B cell (primary cell): ENCODE measurements around the gene EXOC3. TPM values are rescaled to one million over a fixed set of nuclear protein-coding genes. Genes with fewer than 3 reads are reported as not detected.

ENCODE experiments used
- ATAC-seq: fragments of 200-7000 bp; cut with Tn5 transposase; one replicate; pipeline ENCODE4 v1.10.0; 2021; ENCODE audit warnings: low read depth, mild to moderate bottlenecking, moderate number of reproducible peaks, moderate library complexity
- CTCF ChIA-PET: fragments of 350-600 bp; sonication (Branson Sonifier 250); formaldehyde crosslinking; loops from one replicate; lab custom pipeline; 2021; ENCODE audit warnings: antibody characterized with exemption, inconsistent platforms; lab: Charles Lee
- POLR2A ChIA-PET: fragments of 350-600 bp; sonication (Branson Sonifier 250); formaldehyde crosslinking; loops from one replicate; lab custom pipeline; 2021; ENCODE audit warnings: antibody characterized with exemption; lab: Charles Lee
- DNase-seq: peaks from one replicate; pipeline ENCODE4 v3.0.0; 2013
- H2AFZ ChIP-seq: 2 replicates; pipeline ENCODE4 v1.6.1; 2012; ENCODE audit warnings: mild to moderate bottlenecking, low read depth, low read length; ENCODE audit not compliant: insufficient read depth, poor library complexity, severe bottlenecking
- H3K27ac ChIP-seq, 2 donors: 1 replicate in 1 of 2; 2 replicates in 1 of 2; pipeline ENCODE4 v1.5.1; 2012 to 2013; ENCODE audit warnings: low read length in 2 of 2, mild to moderate bottlenecking in 2 of 2, moderate library complexity in 1 of 2
- H3K27me3 ChIP-seq, 4 experiments: fragments of 200-600 bp in 1 of 4; sonication (generic) in 1 of 4; replicated peaks in 1 of 4; 1 replicate in 2 of 4; 2 replicates in 2 of 4; pipeline versions ENCODE4 v1.6.1 to v1.7.0; 2013 to 2016; ENCODE audit warnings: low read length in 3 of 4, mild to moderate bottlenecking in 2 of 4, mixed read lengths in 1 of 4, moderate library complexity in 1 of 4; ENCODE audit not compliant: insufficient read depth in 4 of 4, control insufficient read depth in 3 of 4; ENCODE audit errors: control extremely low read depth in 1 of 4
- H3K36me3 ChIP-seq, 2 experiments: replicated peaks in 1 of 2; 1 replicate in 1 of 2; 2 replicates in 1 of 2; pipeline versions ENCODE4 v1.6.1 to v1.7.1; 2013; ENCODE audit warnings: low read length in 1 of 2; ENCODE audit not compliant: insufficient read depth in 2 of 2, control insufficient read depth in 1 of 2; ENCODE audit errors: control extremely low read depth in 1 of 2, extremely low read depth in 1 of 2
- H3K4me1 ChIP-seq, 2 donors: fragments of 200-600 bp in 1 of 2; sonication (generic) in 1 of 2; 1 replicate in 1 of 2; 2 replicates in 1 of 2; pipeline versions ENCODE4 v1.5.1 to v1.6.1; 2013 to 2017; ENCODE audit warnings: low read length in 2 of 2; ENCODE audit not compliant: control insufficient read depth in 2 of 2, insufficient read depth in 2 of 2
- H3K4me2 ChIP-seq: replicated peaks from 2 replicates; pipeline ENCODE3; 2012; ENCODE audit warnings: mild to moderate bottlenecking, low read depth, low read length; ENCODE audit not compliant: poor library complexity, severe bottlenecking
- H3K4me3 ChIP-seq, 5 experiments: fragments of 200-600 bp in 1 of 5; sonication (generic) in 1 of 5; 1 replicate in 3 of 5; 2 replicates in 2 of 5; pipeline versions ENCODE4 v1.5.1 to v1.7.0; 2011 to 2016; ENCODE audit warnings: low read length in 4 of 5, mild to moderate bottlenecking in 4 of 5, low read depth in 2 of 5, control low read depth in 1 of 5, moderate library complexity in 1 of 5; ENCODE audit not compliant: insufficient read depth in 1 of 5; ENCODE audit errors: control extremely low read depth in 1 of 5, extremely low read depth in 1 of 5
- H3K79me2 ChIP-seq: fragments of 200-600 bp; sonication (generic); one replicate; pipeline ENCODE4 v1.6.0; 2016; ENCODE audit warnings: low read length; ENCODE audit not compliant: control insufficient read depth, insufficient read depth
- H3K9ac ChIP-seq: fragments of 200-600 bp; sonication (generic); 2 replicates; pipeline ENCODE4 v1.6.1; 2017; ENCODE audit warnings: mild to moderate bottlenecking, low read length, moderate library complexity
- H3K9me3 ChIP-seq, 3 donors: one replicate each; pipeline versions ENCODE4 v1.6.1 to v1.7.1; 2013; ENCODE audit warnings: low read length in 2 of 3; ENCODE audit not compliant: control insufficient read depth in 2 of 3, insufficient read depth in 1 of 3; ENCODE audit errors: control extremely low read depth in 1 of 3
- H4K20me1 ChIP-seq: 2 replicates; pipeline ENCODE4 v1.6.0; 2012; ENCODE audit warnings: mild to moderate bottlenecking, low read length; ENCODE audit not compliant: insufficient read depth, control insufficient read depth, poor library complexity, severe bottlenecking
- H3K27ac Mint-ChIP-seq: one replicate; pipeline ENCODE4 v1.8.0; 2021; ENCODE audit warnings: mixed read lengths
- H3K27me3 Mint-ChIP-seq: one replicate; pipeline ENCODE4 v1.8.0; 2021; ENCODE audit warnings: mixed read lengths
- H3K4me1 Mint-ChIP-seq: one replicate; pipeline ENCODE4 v1.8.0; 2021; ENCODE audit warnings: mixed read lengths
- H3K4me3 Mint-ChIP-seq: one replicate; pipeline ENCODE4 v1.8.0; 2021; ENCODE audit warnings: mixed read lengths
- H3K9me3 Mint-ChIP-seq: one replicate; pipeline ENCODE4 v1.8.0; 2022; ENCODE audit warnings: mixed read lengths; ENCODE audit not compliant: insufficient read depth
- CTCF ChIP-seq: fragments of 200-600 bp; IDR thresholded peaks from one replicate; pipeline ENCODE4 v1.8.0; 2022; ENCODE audit warnings: antibody characterized with exemption, mild to moderate bottlenecking
- EZH2 ChIP-seq: IDR thresholded peaks from 2 replicates; pipeline ENCODE4 v1.6.1; 2012; ENCODE audit warnings: borderline replicate concordance, low read depth, mild to moderate bottlenecking, moderate library complexity, low read length; ENCODE audit not compliant: insufficient read depth, poor library complexity, severe bottlenecking
- WGBS: methylation state at CpG from one replicate; pipeline ENCODE4 v1.1.5; 2013; ENCODE audit warnings: missing lambda C conversion rate; ENCODE audit not compliant: insufficient coverage; 5-methylcytosine and 5-hydroxymethylcytosine counted together
- intact Hi-C: fragments of 100-400 bp; cut with micrococcal nuclease; formaldehyde crosslinking; loops from one replicate; pipeline ENCODE4 v1.10.0; 2022
- polyA plus RNA-seq: library from polyadenylated mRNA; depleted of rRNA; stranded (reverse); fragments of >200 nt; gene quantifications from 2 replicates; pipeline ENCODE4 v1.2.3, GENCODE V29; 2012
- total RNA-seq, 2 donors: library from RNA; stranded (reverse); fragments of 120-200 nt in 1 of 2; gene quantifications; 1 replicate in 1 of 2; 2 replicates in 1 of 2; pipeline versions ENCODE4 v1.2.3 to v1.2.4, GENCODE V29; 2013 to 2022

Gene EXOC3
- total and polyA plus RNA-seq, 2 donors (not counting 1 experiment from before 2014, with no cell fraction given) = 44.0 to 97.1 TPM

- Mint-ChIP-seq H3K4me3 (no peak overlapping the region), H3K9me3 (peaks cover 3% of the 10 kb centered on the region), H3K27me3 (peaks cover 52% of the 10 kb centered on the region), H3K4me1 (no peaks in the 10 kb centered on the region), H3K27ac (no peak overlapping the region)
- Histone ChIP-seq H4K20me1 (no peaks in the 10 kb centered on the region), H3K4me2 (no peak overlapping the region), H3K79me2 (no peaks in the 10 kb centered on the region), H3K9ac (no peak overlapping the region), H3K4me3 (no peak overlapping the region), H3K9me3 (peaks cover 0 to 19% (median 0%) of the 10 kb centered on the region in 3 donors), H3K4me1 (no peaks in the 10 kb centered on the region), H2AFZ (no peak overlapping the region), H3K36me3 (no peaks in the 10 kb centered on the region), H3K27me3 (peaks cover 0 to 68% (median 19%) of the 10 kb centered on the region in 4 experiments), H3K27ac (no peak overlapping the region)
- POLR2A ChIA-PET = no interaction called here
- TF ChIP-seq EZH2 (no peak), CTCF (no peak)
- intact Hi-C loops = no loop called here
- WGBS = 85% methylated on average over 8 of the region's 10 CpGs
- DNase-seq (no peak), ATAC-seq (no peak)
- CTCF ChIA-PET = no interaction called here
These were observed 73.5 kb downstream of the EXOC3 start for GRCh38 chr5:516338-516925.

Other genes with a start within 250 kb of the EXOC3 start
- gene CCDC127, start 225.0 kb upstream of the EXOC3 start, total RNA-seq = 7.8 and 8.7 TPM in 2 replicates
- gene CCDC127, start 225.0 kb upstream of the EXOC3 start, polyA plus RNA-seq = 1.4 and 1.8 TPM in 2 replicates
- gene SDHA, start 224.9 kb upstream of the EXOC3 start, total RNA-seq = 137 and 143 TPM in 2 replicates
- 77.2 and 94.2 TPM in 2 replicates for gene SDHA, start 224.9 kb upstream of the EXOC3 start, polyA plus RNA-seq
- gene PDCD6, start 171.5 kb upstream of the EXOC3 start, total RNA-seq = 114 and 120 TPM in 2 replicates
- 139 and 162 TPM in 2 replicates for gene PDCD6, start 171.5 kb upstream of the EXOC3 start, polyA plus RNA-seq
- gene AHRR, start 121.5 kb upstream of the EXOC3 start, total RNA-seq = 1.7 and 1.8 TPM in 2 replicates
- gene AHRR, start 121.5 kb upstream of the EXOC3 start, polyA plus RNA-seq = 0.13 and 0.23 TPM in 2 replicates
- 0.84 and 1.3 TPM in 2 replicates for gene SLC9A3, start 81.3 kb downstream of the EXOC3 start, total RNA-seq
- gene SLC9A3, start 81.3 kb downstream of the EXOC3 start, polyA plus RNA-seq = 1.2 and 2.0 TPM in 2 replicates
- 30.0 and 32.9 TPM in 2 replicates for gene CEP72, start 169.2 kb downstream of the EXOC3 start, total RNA-seq
- gene CEP72, start 169.2 kb downstream of the EXOC3 start, polyA plus RNA-seq = 7.5 and 7.7 TPM in 2 replicates